Gastrocnemius medialis (tissue), 4 donors: ENCODE measurements around the gene A3GALT2.

Experiments used
- CTCF ChIP-seq, 5 experiments: fragments of 450-650 bp in 3 of 5; fragments of 200-600 bp in 2 of 5; sonication (generic) in 2 of 5; IDR thresholded peaks in 4 of 5; conservative IDR thresholded peaks in 1 of 5; 1 replicate in 4 of 5; 2 replicates in 1 of 5; pipeline ENCODE4 v1.5.1; 2016 to 2019; ENCODE audit warnings: antibody characterized with exemption in 5 of 5, mild to moderate bottlenecking in 3 of 5, moderate library complexity in 3 of 5
- POLR2A ChIP-seq, 2 donors: fragments of 450-650 bp; IDR thresholded peaks; one replicate each; pipeline ENCODE4 v1.6.1; 2017; ENCODE audit warnings: antibody characterized with exemption in 2 of 2, mild to moderate bottlenecking in 2 of 2, moderate library complexity in 2 of 2

- TF ChIP-seq CTCF (IDR thresholded peaks at IDR 0.05 in 4 of 5, conservative IDR thresholded peaks at IDR 0.05 in 1 of 5) (no peak), POLR2A (IDR thresholded peaks at IDR 0.05) (no peak)
These were observed 38.1 kb downstream of the A3GALT2 start for GRCh38 chr1:33282791-33283190.
